HUES6 (cell line): Measurements from ENCODE around the gene UNC79.

Experiments used
- H3K27ac ChIP-seq: 2 replicates; pipeline ENCODE4 v1.7.0; 2013; ENCODE audit warnings: low read depth, mild to moderate bottlenecking, low read length, inconsistent platforms
- H3K27me3 ChIP-seq: 2 replicates; pipeline ENCODE4 v1.6.1; 2013; ENCODE audit warnings: low read length; ENCODE audit not compliant: control insufficient read depth, insufficient read depth
- H3K36me3 ChIP-seq: 2 replicates; pipeline ENCODE4 v1.6.1; 2013; ENCODE audit warnings: low read length; ENCODE audit not compliant: control insufficient read depth, insufficient read depth
- H3K4me1 ChIP-seq: 2 replicates; pipeline ENCODE4 v1.6.1; 2013; ENCODE audit warnings: low read length; ENCODE audit not compliant: control insufficient read depth, insufficient read depth
- H3K4me3 ChIP-seq: 2 replicates; pipeline ENCODE4 v1.5.1; 2013; ENCODE audit warnings: low read depth, low read length
- H3K9ac ChIP-seq: one replicate; pipeline ENCODE4 v1.6.1; 2013; ENCODE audit warnings: mild to moderate bottlenecking, low read length
- H3K9me3 ChIP-seq: 2 replicates; pipeline ENCODE4 v1.6.1; 2013; ENCODE audit warnings: low read depth, low read length; ENCODE audit not compliant: control insufficient read depth, insufficient read depth

Gene UNC79

GRCh38 chr14:93546642-93547041, 115.9 kb downstream of the UNC79 start:
- Histone ChIP-seq H3K9me3 (no peaks in the 10 kb centered on the region), H3K27me3 (no peaks in the 10 kb centered on the region), H3K4me1 (no peaks in the 10 kb centered on the region), H3K9ac (no peak overlapping the region), H3K27ac (no peak overlapping the region), H3K4me3 (no peak overlapping the region), H3K36me3 (no peaks in the 10 kb centered on the region)

- no peaks in the 10 kb centered on the region for H3K9me3 ChIP-seq
- no peak overlapping the region for H3K4me3 ChIP-seq
- no peaks in the 10 kb centered on the region for H3K36me3 ChIP-seq
- no peak overlapping the region for H3K27ac ChIP-seq
- no peak overlapping the region for H3K9ac ChIP-seq
- no peaks in the 10 kb centered on the region for H3K4me1 ChIP-seq
- H3K27me3 ChIP-seq: no peaks in the 10 kb centered on the region
These were observed 117.5 kb downstream of the UNC79 start for GRCh38 chr14:93548102-93548843.

- Histone ChIP-seq H3K4me3 (no peak overlapping the region), H3K27me3 (no peaks in the 10 kb centered on the region), H3K9me3 (no peaks in the 10 kb centered on the region; the same call in 1 of the 2 replicates), H3K4me1 (no peaks in the 10 kb centered on the region), H3K36me3 (no peaks in the 10 kb centered on the region), H3K9ac (no peak overlapping the region), H3K27ac (no peak overlapping the region)
These were observed 118.9 kb downstream of the UNC79 start for GRCh38 chr14:93549595-93549994.

- Histone ChIP-seq H3K4me1 (peaks cover 7% of the 10 kb centered on the region; the same call in 1 of the 2 replicates), H3K9me3 (0 out of 2 replicates have a peak, but pooled peaks cover 2% of the 10 kb centered on the region), H3K27ac (no peak overlapping the region), H3K36me3 (no peaks in the 10 kb centered on the region), H3K9ac (no peak overlapping the region), H3K4me3 (no peak overlapping the region), H3K27me3 (no peaks in the 10 kb centered on the region)
These were observed 134.2 kb downstream of the UNC79 start for GRCh38 chr14:93564918-93565317.

- Histone ChIP-seq H3K4me1 (peaks cover 7% of the 10 kb centered on the region; the same call in 1 of the 2 replicates), H3K9me3 (0 out of 2 replicates have a peak, but pooled peaks cover 2% of the 10 kb centered on the region), H3K27me3 (no peaks in the 10 kb centered on the region), H3K36me3 (no peaks in the 10 kb centered on the region), H3K4me3 (no peak overlapping the region), H3K27ac (no peak overlapping the region), H3K9ac (no peak overlapping the region)
These were observed 135.4 kb downstream of the UNC79 start for GRCh38 chr14:93566065-93566693.

- no peaks in the 10 kb centered on the region for H3K27me3 ChIP-seq
- no peaks in the 10 kb centered on the region for H3K4me1 ChIP-seq
- H3K36me3 ChIP-seq: no peaks in the 10 kb centered on the region
- no peak overlapping the region for H3K27ac ChIP-seq
- H3K9me3 ChIP-seq: no peaks in the 10 kb centered on the region
- no peak overlapping the region for H3K9ac ChIP-seq
- H3K4me3 ChIP-seq: no peak overlapping the region
These were observed 140.5 kb downstream of the UNC79 start for GRCh38 chr14:93571275-93571674.

- Histone ChIP-seq H3K36me3 (no peaks in the 10 kb centered on the region), H3K27me3 (no peaks in the 10 kb centered on the region), H3K9ac (no peak overlapping the region), H3K4me1 (no peaks in the 10 kb centered on the region), H3K9me3 (no peaks in the 10 kb centered on the region), H3K4me3 (no peak overlapping the region), H3K27ac (no peak overlapping the region)
These were observed 148.4 kb downstream of the UNC79 start for GRCh38 chr14:93579178-93579577.

- Histone ChIP-seq H3K27me3 (no peaks in the 10 kb centered on the region), H3K4me1 (no peaks in the 10 kb centered on the region), H3K9ac (no peak overlapping the region), H3K36me3 (no peaks in the 10 kb centered on the region), H3K4me3 (no peak overlapping the region), H3K9me3 (no peaks in the 10 kb centered on the region), H3K27ac (no peak overlapping the region)
These were observed 151.8 kb downstream of the UNC79 start for GRCh38 chr14:93582516-93582915.

GRCh38 chr14:93587330-93587729, 156.6 kb downstream of the UNC79 start:
- Histone ChIP-seq H3K4me3 (no peak overlapping the region), H3K27me3 (no peaks in the 10 kb centered on the region), H3K27ac (no peak overlapping the region), H3K9me3 (no peaks in the 10 kb centered on the region), H3K4me1 (no peaks in the 10 kb centered on the region; the same call in 1 of the 2 replicates), H3K9ac (no peak overlapping the region), H3K36me3 (no peaks in the 10 kb centered on the region)

GRCh38 chr14:93591506-93591905, 160.8 kb downstream of the UNC79 start:
- Histone ChIP-seq H3K36me3 (no peaks in the 10 kb centered on the region), H3K27me3 (no peaks in the 10 kb centered on the region)

GRCh38 chr14:93592786-93593185, 162.0 kb downstream of the UNC79 start:
- Histone ChIP-seq H3K27me3 (no peaks in the 10 kb centered on the region), H3K9me3 (no peaks in the 10 kb centered on the region), H3K9ac (no peak overlapping the region), H3K36me3 (no peaks in the 10 kb centered on the region), H3K4me3 (no peak overlapping the region), H3K27ac (no peak overlapping the region), H3K4me1 (no peaks in the 10 kb centered on the region; the same call in 1 of the 2 replicates)

More at GRCh38 chr14:93591506-93591905, 160.8 kb downstream of the UNC79 start:
- Histone ChIP-seq H3K9me3 (no peaks in the 10 kb centered on the region), H3K4me1 (no peaks in the 10 kb centered on the region; the same call in 1 of the 2 replicates), H3K4me3 (no peak overlapping the region), H3K9ac (no peak overlapping the region), H3K27ac (no peak overlapping the region)
